ENCODE results near the gene STAB2. TPM values are rescaled to one million over a fixed set of nuclear protein-coding genes. Genes with fewer than 3 reads are reported as not detected.

The STAB2 gene
- polyA plus RNA-seq, 1 of the 3 experiments (the other 2 are of a cell fraction) = not detected

DNA sequence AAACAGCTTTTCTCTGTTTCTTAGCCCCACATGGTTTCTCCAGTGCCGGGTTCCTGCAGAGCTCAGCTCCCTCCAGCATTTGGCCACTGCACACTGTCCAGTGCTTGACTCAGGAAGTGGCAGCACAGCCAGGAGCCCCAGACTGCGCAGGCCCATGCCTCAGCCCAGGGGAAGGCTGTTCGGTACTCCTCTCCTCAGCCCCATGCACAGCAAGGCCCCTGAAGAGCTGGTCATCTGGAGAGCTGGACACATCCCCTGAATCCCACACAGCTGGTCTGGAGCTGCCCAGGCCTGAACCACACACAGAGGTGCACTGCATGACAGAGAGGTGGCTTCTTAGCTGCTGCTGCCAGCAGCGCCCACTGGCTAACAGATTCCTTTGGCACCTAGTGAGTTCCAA lies 48.3 kb downstream of the STAB2 start (continued):
- TF ChIP-seq POLR2AphosphoS5 (IDR thresholded peaks at IDR 0.05; ENCODE audit: low read depth, low read length) = no peak
- no peak for TF ChIP-seq TEAD4 (IDR thresholded peaks at IDR 0.05; ENCODE audit: borderline replicate concordance, insufficient read depth)

DNA sequence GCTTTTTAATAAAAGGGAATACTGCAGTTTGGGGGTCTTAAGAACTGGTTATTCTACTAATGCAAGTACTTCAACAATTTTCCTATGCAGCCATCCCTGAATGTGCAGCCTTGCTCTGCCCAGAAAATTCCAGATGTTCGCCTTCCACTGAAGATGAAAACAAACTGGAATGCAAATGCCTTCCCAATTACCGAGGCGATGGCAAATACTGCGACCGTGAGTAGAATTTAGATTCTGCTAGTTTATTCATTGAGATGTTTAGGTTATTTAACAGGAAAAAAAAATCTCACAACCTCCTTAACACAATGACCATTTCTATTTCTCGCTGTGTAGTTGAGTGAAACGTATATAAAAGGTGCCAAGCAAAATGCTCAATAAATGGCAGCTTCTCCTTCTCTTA lies 49.9 kb downstream of the STAB2 start:
- no peak overlapping the region for H2AFZ ChIP-seq (ENCODE audit: low read depth)
- no peak overlapping the region for H3K27ac ChIP-seq (ENCODE audit: low read depth in 2 of 2, low read length in 1 of 2)
- H3K36me3 ChIP-seq (replicated peaks in 1 of 2; ENCODE audit: control insufficient read depth in 1 of 2, insufficient read depth in 2 of 2, low read length in 1 of 2) = no peaks in the 10 kb centered on the region
- no peaks in the 10 kb centered on the region for H3K79me2 ChIP-seq (ENCODE audit: insufficient read depth)
- WGBS (ENCODE audit: low lambda C conversion rate) = 57% methylated on average over 7 of the region's 7 CpGs
- H3K4me3 ChIP-seq (ENCODE audit: low read depth in 2 of 2, low read length in 1 of 2) = no peak overlapping the region
- H3K9ac ChIP-seq = no peak overlapping the region
- no peaks in the 10 kb centered on the region for H3K9me3 ChIP-seq
- CTCF ChIA-PET = no interaction called here
- no peaks in the 10 kb centered on the region for H3K27me3 ChIP-seq (ENCODE audit: insufficient read depth)
- H4K20me1 ChIP-seq (ENCODE audit: insufficient read depth) = no peaks in the 10 kb centered on the region
- TF ChIP-seq SIN3A (IDR thresholded peaks at IDR 0.05; ENCODE audit: borderline replicate concordance, low read depth, low read length) (no peak), REST (IDR thresholded peaks at IDR 0.05; ENCODE audit: low read depth, low read length) (no peak), FOXJ3 (CRISPR knock-in tag; IDR thresholded peaks at IDR 0.05) (no peak), RXRA (IDR thresholded peaks at IDR 0.05; ENCODE audit: borderline replicate concordance, low read depth) (no peak), TEAD4 (IDR thresholded peaks at IDR 0.05; ENCODE audit: borderline replicate concordance, insufficient read depth) (no peak), RCOR1 (IDR thresholded peaks at IDR 0.05; ENCODE audit: low read length) (no peak), NRF1 (IDR thresholded peaks at IDR 0.05; ENCODE audit: low read depth, low read length) (no peak), ELF1 (IDR thresholded peaks at IDR 0.05) (no peak), MEF2A (IDR thresholded peaks at IDR 0.05; ENCODE audit: borderline replicate concordance, low read depth) (no peak), CHD2 (IDR thresholded peaks at IDR 0.05; ENCODE audit: low read length, partially characterized antibody) (no peak), CTCF (IDR thresholded peaks at IDR 0.05) (no peak), JUND (IDR thresholded peaks at IDR 0.05) (no peak), TAF1 (IDR thresholded peaks at IDR 0.05; ENCODE audit: borderline replicate concordance, low read depth, low read length) (no peak), GATA2 (CRISPR knock-in tag; IDR thresholded peaks at IDR 0.05) (no peak), FOSL2 (IDR thresholded peaks at IDR 0.05; ENCODE audit: borderline replicate concordance, low read depth) (no peak), RAD21 (IDR thresholded peaks at IDR 0.05; ENCODE audit: low read length) (no peak), POLR2AphosphoS5 (IDR thresholded peaks at IDR 0.05; ENCODE audit: low read depth, low read length) (no peak), PBX3 (IDR thresholded peaks at IDR 0.05) (no peak)
- TF ChIP-seq, protein P1, sequence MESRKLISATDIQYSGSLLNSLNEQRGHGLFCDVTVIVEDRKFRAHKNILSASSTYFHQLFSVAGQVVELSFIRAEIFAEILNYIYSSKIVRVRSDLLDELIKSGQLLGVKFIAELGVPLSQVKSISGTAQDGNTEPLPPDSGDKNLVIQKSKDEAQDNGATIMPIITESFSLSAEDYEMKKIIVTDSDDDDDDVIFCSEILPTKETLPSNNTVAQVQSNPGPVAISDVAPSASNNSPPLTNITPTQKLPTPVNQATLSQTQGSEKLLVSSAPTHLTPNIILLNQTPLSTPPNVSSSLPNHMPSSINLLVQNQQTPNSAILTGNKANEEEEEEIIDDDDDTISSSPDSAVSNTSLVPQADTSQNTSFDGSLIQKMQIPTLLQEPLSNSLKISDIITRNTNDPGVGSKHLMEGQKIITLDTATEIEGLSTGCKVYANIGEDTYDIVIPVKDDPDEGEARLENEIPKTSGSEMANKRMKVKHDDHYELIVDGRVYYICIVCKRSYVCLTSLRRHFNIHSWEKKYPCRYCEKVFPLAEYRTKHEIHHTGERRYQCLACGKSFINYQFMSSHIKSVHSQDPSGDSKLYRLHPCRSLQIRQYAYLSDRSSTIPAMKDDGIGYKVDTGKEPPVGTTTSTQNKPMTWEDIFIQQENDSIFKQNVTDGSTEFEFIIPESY (IDR thresholded peaks at IDR 0.05; ENCODE audit: borderline replicate concordance, low read depth) = no peak
- DNase-seq = no peak
- no peak overlapping the region for H3K4me2 ChIP-seq
- H3F3A ChIP-seq (replicated peaks; ENCODE audit: insufficient read depth) = no peaks in the 10 kb centered on the region
- H3K9me2 ChIP-seq = no peaks in the 10 kb centered on the region
- POLR2A ChIA-PET = no interaction called here
- no peaks in the 10 kb centered on the region for H3K4me1 ChIP-seq (ENCODE audit: control insufficient read depth in 1 of 2, insufficient read depth in 2 of 2, low read depth in 1 of 2, low read length in 1 of 2)

Measured in SK-N-SH (cell line).